ENCODE data around the gene DNAJC1. TPM values are rescaled to one million over a fixed set of nuclear protein-coding genes. Genes with fewer than 3 reads are reported as not detected.

The DNAJC1 gene
- polyA plus RNA-seq, 1 donor from 2014 or later, result 15.9 TPM

- Histone ChIP-seq H3K27me3 (ENCODE audit: insufficient read depth, low read depth, low read length) (no peaks in the 10 kb centered on the region), H3K79me2 (replicated peaks; ENCODE audit: insufficient read depth, low read length) (no peaks in the 10 kb centered on the region), H2AFZ (ENCODE audit: low read depth, low read length) (no peak overlapping the region), H3K4me2 (ENCODE audit: low read length) (no peak overlapping the region), H3K4me3 (ENCODE audit: low read length) (no peak overlapping the region), H3K36me3 (ENCODE audit: insufficient read depth, low read length) (no peaks in the 10 kb centered on the region), H4K20me1 (ENCODE audit: insufficient read depth) (no peaks in the 10 kb centered on the region), H3K27ac (ENCODE audit: low read length) (no peak overlapping the region), H3K9me2 (ENCODE audit: insufficient read depth, low read length) (no peaks in the 10 kb centered on the region), H3F3A (ENCODE audit: insufficient read depth, low read length, poor library complexity, severe bottlenecking) (no peaks in the 10 kb centered on the region), H3K9ac (ENCODE audit: low read length) (no peak overlapping the region), H3K9me3 (ENCODE audit: low read length) (no peaks in the 10 kb centered on the region)
- TF ChIP-seq EP300 (conservative IDR thresholded peaks at IDR 0.05; ENCODE audit: poor library complexity, severe bottlenecking) (no peak), POLR2AphosphoS5 (IDR thresholded peaks at IDR 0.05) (no peak), CTCF (IDR thresholded peaks at IDR 0.05; ENCODE audit: poor library complexity, severe bottlenecking) (no peak), SMC3 (conservative IDR thresholded peaks at IDR 0.05; ENCODE audit: poor library complexity) (no peak), EZH2 (IDR thresholded peaks at IDR 0.05; ENCODE audit: borderline replicate concordance, insufficient read depth, low read length, poor library complexity, severe bottlenecking) (no peak), TAF1 (IDR thresholded peaks at IDR 0.05; ENCODE audit: low read depth) (no peak), REST (IDR thresholded peaks at IDR 0.05; ENCODE audit: borderline replicate concordance) (no peak), RAD21 (conservative IDR thresholded peaks at IDR 0.05) (no peak), MXI1 (conservative IDR thresholded peaks at IDR 0.05; ENCODE audit: poor library complexity, severe bottlenecking) (no peak)
These were observed 26.9 kb upstream of the DNAJC1 start for GRCh38 chr10:22030421-22030820.

- Histone ChIP-seq H3K4me2 (ENCODE audit: low read length) (no peak overlapping the region), H3K36me3 (ENCODE audit: insufficient read depth, low read length) (no peaks in the 10 kb centered on the region), H3K27ac (ENCODE audit: low read length) (no peak overlapping the region), H3K9me2 (ENCODE audit: insufficient read depth, low read length) (no peaks in the 10 kb centered on the region), H3F3A (ENCODE audit: insufficient read depth, low read length, poor library complexity, severe bottlenecking) (no peaks in the 10 kb centered on the region), H3K9ac (ENCODE audit: low read length) (no peak overlapping the region), H2AFZ (ENCODE audit: low read depth, low read length) (no peak overlapping the region), H4K20me1 (ENCODE audit: insufficient read depth) (no peaks in the 10 kb centered on the region), H3K4me3 (ENCODE audit: low read length) (no peak overlapping the region), H3K79me2 (replicated peaks; ENCODE audit: insufficient read depth, low read length) (no peaks in the 10 kb centered on the region), H3K27me3 (ENCODE audit: insufficient read depth, low read depth, low read length) (no peaks in the 10 kb centered on the region), H3K9me3 (ENCODE audit: low read length) (no peaks in the 10 kb centered on the region)
- TF ChIP-seq TAF1 (IDR thresholded peaks at IDR 0.05; ENCODE audit: low read depth) (no peak), SMC3 (conservative IDR thresholded peaks at IDR 0.05; ENCODE audit: poor library complexity) (no peak), CTCF (IDR thresholded peaks at IDR 0.05; ENCODE audit: poor library complexity, severe bottlenecking) (no peak), REST (IDR thresholded peaks at IDR 0.05; ENCODE audit: borderline replicate concordance) (no peak), POLR2AphosphoS5 (IDR thresholded peaks at IDR 0.05) (no peak), RAD21 (conservative IDR thresholded peaks at IDR 0.05) (no peak), MXI1 (conservative IDR thresholded peaks at IDR 0.05; ENCODE audit: poor library complexity, severe bottlenecking) (no peak), EP300 (conservative IDR thresholded peaks at IDR 0.05; ENCODE audit: poor library complexity, severe bottlenecking) (no peak), EZH2 (IDR thresholded peaks at IDR 0.05; ENCODE audit: borderline replicate concordance, insufficient read depth, low read length, poor library complexity, severe bottlenecking) (no peak)
These were observed 26.1 kb upstream of the DNAJC1 start for GRCh38 chr10:22029445-22030236.

Data from neural cell (in vitro differentiated cells).